Heart left ventricle (tissue), 13 donors: ENCODE data around the gene TTLL11.

Source experiments
- CTCF ChIP-seq, 12 donors: fragments of 200-600 bp; sonication (generic) in 4 of 12; IDR thresholded peaks; one replicate each; pipeline versions ENCODE4 v1.5.0 to v1.8.0; 2018 to 2022; ENCODE audit warnings: antibody characterized with exemption in 12 of 12, mild to moderate bottlenecking in 5 of 12
- POLR2A ChIP-seq, 2 donors: fragments of 450-650 bp; IDR thresholded peaks; one replicate each; pipeline ENCODE4 v1.6.1; 2017; ENCODE audit warnings: antibody characterized with exemption in 2 of 2, mild to moderate bottlenecking in 2 of 2, moderate library complexity in 2 of 2
- donor health status: ischemic (EF 13 %, LVEDD 7.1; RV severe dilation, severe dysfunction).
- donor health status: DM: no; HTN: yes; CAD: no.
- donor health status: DM: no; HTN: no; CAD: no.
- donor health status: ischemic (EF 25% LVEDD 6.9; RV normal size, moderate dysfunction).
- donor health status: ischemic (EF 25% LVEDD 5.7; RV mildly dilated, moderate dysfunction).
- donor health status: ischemic (EF 35%, LVEDD 5.7; RV mildly dilated, moderate dysfunction).
- donor health status: nonischemic (EF 11% LVEDD 7.7; RV severe dilation, severe dysfunction).
- donor health status: DM: yes; HTN: yes; CAD: no.
- donor health status: PGD.
- donor health status: ischemic (EF 29% LVEDD 5.4; RV normal size, mild dysfunction).
- donor health status: nonischemic (EF 23%, LVEDD 6.1; RV moderate dilation, normal function).

GRCh38 chr9:121798941-121799340, 294.2 kb downstream of the TTLL11 start:
- no peak for TF ChIP-seq CTCF (IDR thresholded peaks at IDR 0.05)
- TF ChIP-seq POLR2A (IDR thresholded peaks at IDR 0.05), result no peak
